ENCODE measurements around the gene PDE6B.

The PDE6B gene

DNA sequence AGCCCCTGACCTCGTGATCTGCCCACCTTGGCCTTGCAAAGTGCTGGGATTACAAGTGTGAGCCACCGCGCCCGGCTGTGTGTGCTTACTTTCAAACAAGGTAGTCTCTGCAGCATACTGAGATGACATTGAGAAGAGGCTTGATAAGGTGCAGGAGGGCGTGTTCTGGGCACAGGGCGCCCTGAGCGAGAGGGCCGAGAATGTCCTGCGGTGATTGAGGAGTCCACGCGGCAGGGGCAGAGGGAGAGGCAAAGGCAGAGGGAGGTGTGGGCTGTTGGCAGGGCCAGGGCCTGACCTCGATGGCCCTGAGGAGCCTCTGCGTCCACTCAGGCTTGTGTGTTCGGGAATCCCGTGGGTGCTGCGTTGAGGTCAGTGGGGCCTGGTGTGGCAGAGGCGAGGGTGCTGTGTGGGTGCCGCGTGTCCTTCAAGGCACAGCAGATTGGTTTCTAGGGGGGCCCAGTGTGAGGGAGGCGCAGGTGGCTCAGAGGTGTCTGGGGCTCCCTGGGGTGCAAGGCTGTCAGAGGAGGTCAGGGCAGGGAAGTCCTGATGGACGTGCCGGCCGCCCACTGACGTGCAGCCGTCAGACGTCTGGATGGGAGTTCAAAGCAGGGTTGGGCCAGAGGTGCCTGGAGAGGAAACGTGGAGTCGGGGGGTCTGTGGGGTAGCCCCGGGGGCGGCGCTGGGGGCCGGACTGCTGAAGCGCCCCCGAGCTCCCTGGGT is 92.4 kb downstream of the PDE6B start:
- Histone ChIP-seq H3K27me3 (ENCODE audit: control insufficient read depth in 1 of 2, insufficient read depth in 2 of 2, low read length in 2 of 2) (no peaks in the 10 kb centered on the region), H3K4me3 (ENCODE audit: low read depth in 1 of 2, low read length in 2 of 2) (no peak overlapping the region), H3K9ac (ENCODE audit: low read depth in 1 of 2, low read length in 2 of 2) (no peak overlapping the region), H3K9me3 (ENCODE audit: control insufficient read depth in 1 of 2, low read length in 2 of 2) (no peaks in the 10 kb centered on the region), H3K27ac (ENCODE audit: low read depth, low read length) (no peak overlapping the region), H3K36me3 (ENCODE audit: control insufficient read depth in 1 of 2, insufficient read depth in 2 of 2, low read length in 2 of 2) (peaks cover 5 to 6% of the 10 kb centered on the region in 2 donors), H3K4me1 (ENCODE audit: control insufficient read depth in 1 of 2, insufficient read depth in 2 of 2, low read length in 2 of 2) (peaks cover 10 to 26% of the 10 kb centered on the region in 2 donors)

DNA sequence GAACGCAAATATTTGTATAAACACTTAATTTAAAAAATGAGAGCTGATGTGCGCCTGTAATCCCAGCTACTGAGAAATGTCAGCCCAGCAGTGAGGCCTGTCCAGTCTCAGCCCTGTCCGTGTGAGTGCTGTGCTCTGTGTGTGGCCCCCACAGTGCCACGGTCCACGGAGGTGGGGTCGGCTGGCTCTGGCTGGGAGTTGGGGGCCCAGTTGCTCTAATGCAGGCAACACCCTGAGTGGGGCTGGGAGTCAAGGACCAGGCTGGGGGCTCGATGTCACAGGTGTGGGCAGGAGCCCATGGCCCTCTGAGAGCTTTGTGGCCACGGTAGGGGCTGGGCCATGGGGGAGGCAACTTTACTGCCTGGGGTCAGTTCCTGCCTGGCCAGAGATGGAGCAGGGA is 93.1 kb downstream of the PDE6B start:
- no peak overlapping the region for H3K27ac ChIP-seq (ENCODE audit: low read depth, low read length)
- peaks cover 10 to 26% of the 10 kb centered on the region in 2 donors for H3K4me1 ChIP-seq (ENCODE audit: control insufficient read depth in 1 of 2, insufficient read depth in 2 of 2, low read length in 2 of 2)
- peaks cover 5 to 12% of the 10 kb centered on the region in 2 donors for H3K36me3 ChIP-seq (ENCODE audit: control insufficient read depth in 1 of 2, insufficient read depth in 2 of 2, low read length in 2 of 2)
- H3K9ac ChIP-seq (ENCODE audit: low read depth in 1 of 2, low read length in 2 of 2), result no peak overlapping the region
- H3K4me3 ChIP-seq (ENCODE audit: low read depth in 1 of 2, low read length in 2 of 2), result no peak overlapping the region
- H3K27me3 ChIP-seq (ENCODE audit: control insufficient read depth in 1 of 2, insufficient read depth in 2 of 2, low read length in 2 of 2), result no peaks in the 10 kb centered on the region
- H3K9me3 ChIP-seq (ENCODE audit: control insufficient read depth in 1 of 2, low read length in 2 of 2), result no peaks in the 10 kb centered on the region

Data from duodenal mucosa (tissue), 2 donors.